PC-9 (cell line): ENCODE measurements around the gene PON1. TPM values are rescaled to one million over a fixed set of nuclear protein-coding genes. Genes with fewer than 3 reads are reported as not detected.

ENCODE experiments used
- BruUV-seq: library from RNA; stranded (reverse); fragments of 400-500 nt; replicated peaks from 2 replicates; lab custom pipeline; 2021; lab: Mats Ljungman, UMichigan
- CTCF ChIA-PET: fragments of 300-600 bp; sonication (Branson Sonifier 250); formaldehyde crosslinking; loops from one replicate; lab custom pipeline; 2022; ENCODE audit warnings: antibody characterized with exemption; lab: Charles Lee
- POLR2A ChIA-PET: fragments of 300-600 bp; sonication (Branson Sonifier 250); formaldehyde crosslinking; loops from one replicate; lab custom pipeline; 2022; ENCODE audit warnings: antibody characterized with exemption; ENCODE audit not compliant: unreplicated experiment; lab: Charles Lee
- DNase-seq, 2 experiments: peaks; one replicate each; pipeline versions ENCODE4 v3.0.0 to v3.0.0-alpha.2; 2015 to 2022; ENCODE audit warnings: mixed read lengths in 1 of 2
- H2AFZ ChIP-seq: fragments of 200-600 bp; sonication (generic); 2 replicates; pipeline ENCODE4 v1.8.1; 2017; ENCODE audit warnings: antibody characterized with exemption
- H3F3A ChIP-seq: fragments of 200-600 bp; sonication (generic); 2 replicates; pipeline ENCODE4 v1.8.1; 2017; ENCODE audit warnings: antibody characterized with exemption, mild to moderate bottlenecking, low read depth; ENCODE audit not compliant: insufficient read depth
- H3K27ac ChIP-seq: fragments of 200-600 bp; sonication (generic); 2 replicates; pipeline ENCODE4 v1.6.1; 2016; ENCODE audit warnings: mixed run types
- H3K27me3 ChIP-seq: fragments of 200-600 bp; sonication (generic); 2 replicates; pipeline ENCODE4 v1.6.1; 2016; ENCODE audit warnings: low read depth, mixed run types; ENCODE audit not compliant: insufficient read depth
- H3K36me3 ChIP-seq: fragments of 200-600 bp; sonication (generic); 2 replicates; pipeline ENCODE4 v1.6.1; 2016; ENCODE audit warnings: low read depth, mixed run types
- H3K4me1 ChIP-seq: fragments of 200-600 bp; sonication (generic); replicated peaks from 2 replicates; pipeline ENCODE4 v1.6.1; 2016; ENCODE audit warnings: mixed run types; ENCODE audit not compliant: insufficient read depth
- H3K4me2 ChIP-seq: fragments of 200-600 bp; sonication (generic); 2 replicates; pipeline ENCODE4 v1.6.1; 2017; ENCODE audit warnings: mixed run types
- H3K4me3 ChIP-seq: fragments of 200-600 bp; sonication (generic); 2 replicates; pipeline ENCODE4 v1.6.1; 2016; ENCODE audit warnings: mixed run types
- H3K79me2 ChIP-seq: fragments of 200-600 bp; sonication (generic); 2 replicates; pipeline ENCODE4 v1.6.1; 2017; ENCODE audit warnings: low read depth, mixed run types
- H3K9me2 ChIP-seq: fragments of 200-600 bp; sonication (generic); 2 replicates; pipeline ENCODE4 v1.8.1; 2017; ENCODE audit warnings: mild to moderate bottlenecking; ENCODE audit not compliant: insufficient read depth
- H3K9me3 ChIP-seq: fragments of 200-600 bp; sonication (generic); 2 replicates; pipeline ENCODE4 v1.8.1; 2016; ENCODE audit warnings: low read depth; ENCODE audit not compliant: insufficient read depth
- H4K20me1 ChIP-seq: fragments of 200-600 bp; sonication (generic); 2 replicates; pipeline ENCODE4 v1.8.1; 2017; ENCODE audit not compliant: insufficient read depth
- CTCF ChIP-seq: fragments of 200-600 bp; sonication (generic); conservative IDR thresholded peaks from 2 replicates; pipeline ENCODE4 v1.6.1; 2017; ENCODE audit warnings: mixed run types, antibody characterized with exemption, mild to moderate bottlenecking, moderate library complexity
- EZH2 ChIP-seq: fragments of 200-600 bp; sonication (generic); IDR thresholded peaks from 2 replicates; pipeline ENCODE4 v1.8.0; 2017; ENCODE audit warnings: antibody characterized with exemption, low read depth
- intact Hi-C: fragments of 100-400 bp; cut with micrococcal nuclease; formaldehyde crosslinking; loops from one replicate; pipeline ENCODE4 v1.10.0; 2022; ENCODE audit not compliant: unreplicated experiment
- total RNA-seq: library from RNA; stranded (reverse); gene quantifications from 2 replicates; pipeline ENCODE4 v1.2.3, GENCODE V29; 2021

Gene PON1
- total RNA-seq, 1 experiment from 2014 or later = not detected

GRCh38 chr7:95338832-95339231 is 14.5 kb upstream of the PON1 start:
- H3K4me3 ChIP-seq = no peak overlapping the region
- H3K79me2 ChIP-seq = no peaks in the 10 kb centered on the region
- H3K27me3 ChIP-seq = no peaks in the 10 kb centered on the region
- no peaks in the 10 kb centered on the region for H3K9me2 ChIP-seq
- TF ChIP-seq EZH2 (no peak), CTCF (no peak)
- DNase-seq = no peak
- no peak overlapping the region for H3K4me2 ChIP-seq
- no peaks in the 10 kb centered on the region for H3K36me3 ChIP-seq
- no peak overlapping the region for H3K27ac ChIP-seq
- BruUV-seq = no TSS peak
- no peaks in the 10 kb centered on the region for H3K9me3 ChIP-seq
- no peaks in the 10 kb centered on the region for H3K4me1 ChIP-seq
- H2AFZ ChIP-seq = no peak overlapping the region
- no peaks in the 10 kb centered on the region for H3F3A ChIP-seq
- intact Hi-C loops = no loop called here
- ChIA-PET CTCF (no interaction called here), POLR2A (no interaction called here)
- no peaks in the 10 kb centered on the region for H4K20me1 ChIP-seq

- no peaks in the 10 kb centered on the region for H4K20me1 ChIP-seq
- POLR2A ChIA-PET = no interaction called here
- H3K9me2 ChIP-seq = 0 out of 2 replicates have a peak, but pooled peaks cover 4% of the 10 kb centered on the region
- intact Hi-C loops = no loop called here
- no peaks in the 10 kb centered on the region for H3K36me3 ChIP-seq
- no peaks in the 10 kb centered on the region for H3K9me3 ChIP-seq
- no peak overlapping the region for H3K27ac ChIP-seq
- H3F3A ChIP-seq = no peaks in the 10 kb centered on the region
- H2AFZ ChIP-seq = no peak overlapping the region
- H3K4me2 ChIP-seq = no peak overlapping the region
- no peaks in the 10 kb centered on the region for H3K79me2 ChIP-seq
- CTCF ChIA-PET = interaction anchor here (0.6 kb wide), 1 partner anchor 680 kb away, joined by 3 read pairs; no protein-coding TSS in a partner anchor
- no peaks in the 10 kb centered on the region for H3K27me3 ChIP-seq
- TF ChIP-seq EZH2 = no peak
- no peak for TF ChIP-seq CTCF
- no TSS peak for BruUV-seq
- H3K4me1 ChIP-seq = no peaks in the 10 kb centered on the region
- no peak for DNase-seq
- no peak overlapping the region for H3K4me3 ChIP-seq
Observed at GRCh38 chr7:95335093-95335492, 10.8 kb upstream of the PON1 start.

DNA sequence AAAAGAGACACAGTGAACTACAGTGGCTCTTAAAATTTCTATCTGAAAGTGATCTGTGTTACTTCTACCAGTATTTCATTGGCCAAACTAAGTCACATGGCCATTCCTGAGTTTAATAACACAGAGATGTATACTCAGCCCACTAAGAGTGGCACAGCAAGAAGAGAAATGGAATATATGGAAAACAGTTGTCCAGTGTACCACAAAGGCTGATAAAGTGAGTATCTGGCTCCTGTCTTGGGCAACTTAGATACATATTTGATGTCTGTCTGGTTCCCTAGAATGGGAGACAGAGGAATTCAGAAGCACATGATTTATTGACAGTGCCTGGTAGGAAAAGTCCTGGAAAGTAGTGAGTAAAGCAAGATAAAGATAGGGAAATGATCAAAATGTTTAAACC is 10.1 kb upstream of the PON1 start:
- ChIA-PET CTCF (interaction anchor here (0.6 kb wide), 1 partner anchor 679 kb away, joined by 3 read pairs; no protein-coding TSS in a partner anchor), POLR2A (no interaction called here)
- Histone ChIP-seq H3K9me2 (0 out of 2 replicates have a peak, but pooled peaks cover 4% of the 10 kb centered on the region), H3K36me3 (no peaks in the 10 kb centered on the region), H2AFZ (no peak overlapping the region), H3F3A (no peaks in the 10 kb centered on the region), H3K4me2 (no peak overlapping the region), H3K79me2 (no peaks in the 10 kb centered on the region), H4K20me1 (no peaks in the 10 kb centered on the region), H3K27ac (no peak overlapping the region), H3K27me3 (no peaks in the 10 kb centered on the region), H3K9me3 (no peaks in the 10 kb centered on the region), H3K4me1 (no peaks in the 10 kb centered on the region), H3K4me3 (no peak overlapping the region)
- intact Hi-C loops = no loop called here
- DNase-seq = no peak
- no TSS peak for BruUV-seq
- TF ChIP-seq EZH2 (no peak), CTCF (no peak)
